NCI-H187 (cell line): ENCODE measurements around the gene SENP7.
"Not testable (repeated sequence)": the region's sequence is repeated elsewhere in the genome, so short reads cannot be mapped to it uniquely, and the experiment has no call there.

ENCODE experiments used
- DNase-seq, 2 experiments: peaks; one replicate each; lab custom pipeline; 2025; lab: John Stamatoyannopoulos, UW

Gene SENP7

DNA sequence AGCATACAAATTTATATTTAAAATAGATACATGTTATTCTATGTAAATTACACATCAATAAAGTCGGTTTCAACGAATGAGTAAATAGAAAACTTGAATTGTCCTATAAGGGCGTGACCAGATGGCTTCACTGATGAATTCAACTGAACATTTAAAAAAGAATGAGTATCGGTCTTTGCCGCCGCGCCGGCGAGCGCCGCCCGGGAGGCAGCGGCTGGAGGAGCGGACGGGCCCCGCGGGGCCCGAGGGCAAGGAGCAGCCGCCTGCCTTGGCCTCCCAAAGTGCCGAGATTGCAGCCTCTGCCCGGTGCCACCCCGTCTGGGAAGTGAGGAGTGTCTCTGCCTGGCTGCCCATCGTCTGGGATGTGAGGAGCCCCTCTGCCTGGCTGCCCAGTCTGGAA lies 74.4 kb downstream of the SENP7 start:
- DNase-seq: not testable (repeated sequence)

DNA sequence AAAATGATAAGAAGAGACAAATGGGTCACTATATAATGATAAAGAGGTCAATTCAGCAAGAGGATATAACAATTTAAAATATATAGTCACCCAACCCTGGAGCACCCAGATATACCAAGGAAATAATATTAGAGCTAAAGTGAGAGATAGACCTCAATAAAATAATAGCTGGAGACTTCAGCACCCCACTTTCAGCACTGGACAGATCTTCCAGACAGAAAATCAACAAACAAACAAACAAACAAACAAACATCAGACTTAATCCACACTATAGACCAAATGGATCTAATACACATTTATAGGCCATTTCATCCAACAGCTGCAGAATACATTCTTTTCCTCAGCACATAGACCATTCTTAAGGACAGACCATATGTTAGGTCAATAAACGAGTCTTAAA lies 79.4 kb downstream of the SENP7 start:
- DNase-seq: no peak

DNA sequence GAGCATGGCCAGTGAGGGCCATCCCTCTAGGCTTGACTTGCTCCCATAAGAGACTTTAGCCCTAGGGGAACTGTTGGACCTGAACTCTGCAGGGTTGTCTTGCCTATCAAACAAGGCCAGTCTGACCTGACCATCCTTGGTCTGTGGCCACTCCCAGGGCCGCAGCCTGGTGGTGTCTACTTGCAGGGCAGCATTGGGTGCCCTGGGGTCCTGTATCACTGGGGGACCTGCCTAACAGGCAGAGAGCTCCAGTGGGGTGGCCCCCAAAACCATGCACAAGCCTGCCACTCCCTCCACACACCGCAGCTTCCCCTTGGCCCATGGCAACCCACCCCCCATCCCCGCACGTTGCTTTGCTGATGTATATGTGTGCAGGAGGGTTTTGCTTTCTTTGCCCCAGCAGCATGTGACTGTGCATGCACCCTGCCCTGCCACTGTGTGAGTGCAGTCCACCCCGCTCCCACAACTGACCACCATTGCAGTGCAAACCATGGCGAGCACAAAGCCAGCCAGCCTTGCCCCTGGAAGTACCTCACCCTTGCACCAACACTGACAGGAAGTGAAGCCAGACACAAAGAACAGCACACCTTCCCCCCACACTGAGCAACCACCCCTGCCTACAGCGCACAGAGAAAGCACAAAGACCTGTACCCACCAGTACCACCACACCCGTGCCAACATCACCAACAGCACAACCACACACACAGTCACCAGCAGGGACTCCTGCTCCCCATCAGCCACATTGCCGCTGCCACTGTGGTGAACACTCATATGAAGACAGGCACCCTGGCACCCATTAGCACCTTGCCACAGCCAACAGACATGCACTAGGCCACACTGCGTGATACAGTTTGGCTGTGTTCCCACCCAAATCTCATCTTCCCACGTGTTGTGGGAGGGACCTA lies 88.8 kb downstream of the SENP7 start:
- no peak for DNase-seq

DNA sequence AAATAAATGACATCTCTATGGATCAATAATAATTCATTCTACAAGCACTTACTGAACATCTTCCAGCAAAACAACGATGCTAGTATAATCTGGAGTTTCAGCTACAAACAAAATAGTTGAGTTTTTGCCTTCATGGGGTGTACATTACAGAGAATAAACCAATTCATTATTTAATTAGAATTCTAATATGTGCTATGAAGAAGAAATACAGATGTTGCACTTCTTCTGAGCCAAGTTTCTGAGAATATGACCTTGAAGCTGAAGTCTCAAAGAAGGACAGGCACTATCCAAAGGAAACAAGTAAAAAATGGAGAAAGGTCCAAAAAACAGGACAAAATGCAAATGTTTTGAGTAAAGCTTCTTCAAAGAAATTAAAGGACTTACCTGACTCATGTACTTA lies 94.2 kb downstream of the SENP7 start:
- no peak for DNase-seq

DNA sequence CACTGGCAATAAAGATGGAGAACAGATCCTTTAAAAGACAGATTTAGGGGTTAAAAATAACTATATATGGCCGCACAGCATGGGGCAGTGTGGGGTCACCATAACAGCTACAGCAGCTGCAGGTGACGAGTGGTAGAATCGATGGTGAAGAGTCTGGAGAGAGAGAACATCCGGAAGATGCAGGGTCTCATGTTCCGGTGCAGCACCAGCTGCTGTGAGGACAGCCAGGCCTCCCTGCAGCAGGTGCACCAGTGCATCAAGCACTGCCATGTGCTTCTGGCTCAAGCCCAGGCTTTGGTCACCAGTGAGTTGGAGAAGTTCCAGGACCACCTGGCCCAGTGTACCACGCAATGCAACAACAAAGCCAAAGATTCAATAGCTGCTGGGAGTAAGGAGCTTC lies 98.9 kb downstream of the SENP7 start:
- no peak for DNase-seq

DNA sequence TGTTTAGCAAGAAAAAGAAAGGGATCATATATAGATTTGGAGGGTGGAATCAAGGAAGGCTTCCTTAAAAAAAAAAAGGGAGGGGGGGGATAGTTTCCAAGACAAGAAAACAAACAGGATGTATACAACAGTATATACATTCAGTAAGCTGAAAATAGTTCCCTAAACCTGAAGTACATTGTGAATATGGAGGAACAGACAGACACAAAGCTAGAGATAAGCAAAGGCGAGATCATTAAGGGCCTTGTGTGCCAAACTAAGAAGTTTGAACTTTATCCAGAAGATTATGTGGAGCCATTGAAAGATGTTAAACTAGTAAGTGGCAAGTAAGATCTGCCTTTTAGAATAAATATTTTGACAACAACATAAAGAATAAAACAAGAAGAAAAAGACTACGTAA lies 99.4 kb downstream of the SENP7 start:
- no peak for DNase-seq

DNA sequence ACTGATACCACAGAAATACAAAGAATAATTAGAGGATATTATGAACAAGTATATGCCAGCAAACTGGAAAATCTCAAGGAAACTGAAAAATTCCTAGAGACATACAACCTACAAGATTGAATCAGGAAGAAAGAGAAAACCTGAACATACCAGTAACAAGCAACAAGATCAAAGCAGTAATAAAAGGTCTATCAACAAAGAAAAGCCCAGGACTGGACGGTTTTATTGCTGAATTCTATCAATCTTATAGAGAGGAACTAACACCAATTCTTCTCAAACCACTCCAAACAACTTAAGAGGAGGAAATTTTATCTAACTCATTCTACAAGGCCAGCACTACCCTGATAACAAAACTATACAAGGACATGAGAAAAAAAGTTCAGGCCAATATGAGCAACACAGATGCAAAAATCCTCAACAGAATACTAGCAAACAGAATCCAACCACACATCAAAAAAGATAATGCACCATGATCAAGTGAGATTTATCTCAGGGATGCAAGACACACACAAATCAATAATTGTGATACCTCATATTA lies 121.5 kb downstream of the SENP7 start:
- no peak for DNase-seq

DNA sequence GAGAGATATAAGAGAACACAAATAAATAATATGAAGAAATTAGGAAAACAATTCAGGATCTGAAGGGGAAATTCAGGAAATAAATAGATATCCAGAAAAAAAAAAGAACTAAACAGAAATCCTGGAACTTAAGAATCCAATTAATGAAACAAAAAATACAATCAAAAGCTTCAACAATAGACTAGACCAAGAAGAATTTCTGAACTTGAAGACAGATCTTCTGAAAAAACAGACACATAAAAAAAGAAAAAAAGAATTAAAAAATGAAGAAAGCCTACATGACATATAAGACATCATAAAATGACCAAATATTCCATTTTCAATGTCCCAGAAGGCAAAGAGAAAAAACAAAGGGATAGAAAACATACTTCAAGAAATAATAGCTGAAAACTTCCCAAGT lies 124.3 kb downstream of the SENP7 start:
- no peak for DNase-seq

DNA sequence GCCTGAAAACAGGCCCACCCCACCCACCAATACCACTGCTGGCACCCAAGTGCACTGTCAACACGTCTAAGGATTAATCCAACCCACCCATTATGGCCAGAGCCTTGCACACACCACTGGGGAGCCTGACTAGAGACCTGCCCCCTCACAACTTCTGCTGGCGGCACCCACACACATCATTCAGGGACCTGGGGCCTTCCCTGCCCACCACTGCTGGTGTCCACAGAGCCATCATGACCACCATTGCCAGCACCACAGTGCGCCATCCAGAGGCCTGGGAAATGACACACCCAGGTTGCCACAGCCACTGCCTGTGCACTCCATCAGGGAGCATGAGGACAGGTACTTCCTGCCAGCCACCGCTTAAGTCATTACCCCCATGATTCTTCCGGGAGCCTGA lies 125.7 kb downstream of the SENP7 start:
- no peak for DNase-seq

DNA sequence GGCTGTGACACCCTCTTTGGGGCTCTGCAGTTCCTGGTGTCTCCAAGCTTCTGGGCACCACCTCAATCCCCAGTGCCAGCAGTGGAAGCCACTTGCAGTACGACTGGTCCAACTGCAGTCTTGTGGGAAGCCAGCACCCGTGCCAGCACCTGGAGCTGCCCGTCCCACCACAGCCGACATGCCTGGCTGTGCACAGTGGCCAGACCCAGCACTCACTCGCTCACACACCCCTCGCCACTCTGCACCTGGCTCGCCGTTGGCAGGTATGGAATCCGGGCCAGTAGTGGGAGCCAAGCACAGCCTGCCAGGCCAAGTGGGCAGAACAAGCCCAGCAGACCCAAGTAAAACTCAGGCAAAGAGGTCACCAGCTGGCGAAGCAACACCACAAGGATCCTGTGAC lies 128.6 kb downstream of the SENP7 start:
- no peak for DNase-seq

DNA sequence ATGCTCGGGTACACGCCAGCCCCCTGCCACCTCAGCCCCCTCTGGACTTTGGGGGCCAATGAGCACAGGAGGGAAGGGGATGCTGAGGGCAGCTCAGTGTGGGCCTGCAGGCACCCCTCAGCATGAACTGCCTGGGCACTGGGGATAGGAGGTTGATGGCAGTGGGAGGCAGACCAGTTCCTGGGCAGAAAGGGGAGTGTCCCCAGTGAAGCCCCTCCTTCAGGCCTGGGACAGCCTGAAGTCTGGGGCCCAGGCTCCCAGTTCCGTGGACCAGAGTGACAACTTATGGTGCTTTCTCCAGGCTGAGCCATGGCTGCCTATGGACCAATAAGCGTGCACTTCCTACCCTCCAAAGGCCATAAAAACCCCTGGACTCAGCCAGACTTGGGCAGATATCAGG lies 129.4 kb downstream of the SENP7 start:
- DNase-seq: no peak

DNA sequence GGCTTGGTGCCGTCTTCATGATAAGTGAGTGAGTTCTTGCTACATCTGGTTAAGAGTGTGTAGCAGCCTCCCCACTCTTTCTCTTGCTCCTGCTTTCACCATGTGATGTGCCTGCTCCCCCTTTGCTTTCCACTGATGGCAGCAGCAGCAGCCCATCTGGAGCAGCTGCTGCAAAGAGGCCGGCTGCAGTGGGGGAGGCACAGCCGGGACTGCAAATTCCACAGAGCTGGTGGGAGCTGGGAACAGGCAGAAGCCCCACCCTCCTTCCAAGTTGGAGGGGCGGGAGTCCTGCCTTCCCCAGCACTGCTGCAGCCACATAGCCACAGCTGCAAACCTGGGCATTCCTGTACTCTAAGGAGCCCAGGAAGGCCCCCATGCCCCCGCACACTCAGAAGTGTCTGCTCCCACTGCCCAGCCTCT lies 129.8 kb downstream of the SENP7 start:
- DNase-seq: no peak

DNA sequence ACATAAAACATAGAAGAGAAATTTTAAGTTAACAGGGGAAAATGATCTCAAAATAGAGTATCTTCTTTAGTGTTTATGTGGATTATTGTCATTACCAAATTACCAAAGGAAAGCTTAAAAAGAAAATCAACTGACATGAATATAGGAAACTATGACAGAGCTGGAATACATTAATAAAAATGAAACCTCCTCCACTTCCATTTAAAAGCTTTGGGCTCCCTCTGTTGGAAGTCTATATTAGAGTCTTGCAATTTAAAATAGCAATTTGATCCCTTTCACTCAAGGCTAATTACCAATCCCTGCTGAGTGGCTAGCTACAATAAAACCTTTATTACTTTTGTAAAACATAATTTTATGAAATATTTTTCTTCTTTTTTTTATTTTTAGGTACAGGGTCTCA lies 131.2 kb downstream of the SENP7 start:
- no peak for DNase-seq

DNA sequence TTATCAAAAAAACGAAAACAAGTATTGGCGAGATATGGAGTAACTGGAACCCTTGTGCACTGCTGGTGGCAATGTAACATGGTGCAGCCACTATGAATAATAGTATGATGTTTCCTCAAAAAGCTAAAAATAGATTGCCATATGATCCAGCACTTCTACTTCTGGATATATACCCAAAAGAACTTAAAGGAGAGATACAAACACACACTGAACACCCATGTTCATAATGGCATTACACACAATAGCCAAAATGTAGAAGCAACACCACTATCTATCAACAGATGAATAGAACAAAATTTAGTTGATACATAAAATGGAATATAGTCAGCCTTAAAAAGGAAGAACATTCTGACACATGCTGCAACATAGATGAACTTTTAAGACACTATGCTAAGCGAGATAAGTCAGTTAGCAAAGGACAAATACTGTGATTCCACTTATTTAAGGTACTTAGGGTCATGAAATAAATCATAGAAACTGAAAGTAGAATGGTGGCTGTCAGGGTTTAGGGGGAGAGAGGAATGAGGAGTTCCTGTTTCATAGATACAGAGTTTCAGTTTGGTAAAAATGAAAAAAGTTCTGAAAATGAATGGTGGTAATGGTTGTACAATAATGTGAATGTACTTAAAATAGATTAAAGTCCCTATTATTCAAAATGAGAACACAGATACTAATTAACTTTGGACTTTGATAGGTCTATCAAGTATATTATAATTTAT lies 133.2 kb downstream of the SENP7 start:
- no peak for DNase-seq

DNA sequence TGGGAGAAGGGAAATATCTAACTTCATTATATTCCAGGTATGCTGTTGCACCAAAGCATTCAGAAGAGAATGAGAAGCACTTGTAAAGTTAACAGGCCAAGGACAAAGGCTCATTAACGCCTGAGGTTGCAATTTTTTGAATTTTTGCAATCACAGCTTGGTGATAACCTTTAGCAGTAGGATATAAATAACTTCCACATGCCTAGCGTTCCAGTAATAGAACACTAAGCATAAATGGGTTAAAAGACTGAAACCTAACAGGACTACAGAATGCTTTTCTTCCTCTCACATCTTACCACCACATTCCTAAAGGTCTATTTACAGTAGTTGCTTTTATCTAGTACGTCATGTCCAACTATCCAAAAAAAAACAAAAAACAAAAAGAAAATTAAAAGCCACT lies 135.2 kb downstream of the SENP7 start:
- no peak for DNase-seq

DNA sequence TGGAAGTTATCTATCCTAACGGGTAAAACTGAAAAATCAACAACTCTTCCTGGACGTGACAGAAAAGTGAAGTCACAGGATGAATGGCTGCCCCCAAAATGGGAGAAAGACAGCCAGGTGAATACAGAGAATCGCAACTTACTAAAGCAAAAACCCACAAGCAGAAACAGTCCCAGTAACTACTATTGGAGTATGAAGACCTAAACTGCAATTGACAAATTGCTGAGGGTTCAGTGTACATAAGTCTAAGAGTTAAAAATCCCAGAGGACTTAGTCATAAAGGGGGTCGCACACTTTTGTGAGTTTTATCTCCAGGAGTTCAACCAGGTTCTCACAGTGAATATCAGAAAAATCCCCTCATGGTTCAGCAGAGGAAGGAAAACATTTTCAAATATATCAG lies 135.8 kb downstream of the SENP7 start:
- no peak for DNase-seq

DNA sequence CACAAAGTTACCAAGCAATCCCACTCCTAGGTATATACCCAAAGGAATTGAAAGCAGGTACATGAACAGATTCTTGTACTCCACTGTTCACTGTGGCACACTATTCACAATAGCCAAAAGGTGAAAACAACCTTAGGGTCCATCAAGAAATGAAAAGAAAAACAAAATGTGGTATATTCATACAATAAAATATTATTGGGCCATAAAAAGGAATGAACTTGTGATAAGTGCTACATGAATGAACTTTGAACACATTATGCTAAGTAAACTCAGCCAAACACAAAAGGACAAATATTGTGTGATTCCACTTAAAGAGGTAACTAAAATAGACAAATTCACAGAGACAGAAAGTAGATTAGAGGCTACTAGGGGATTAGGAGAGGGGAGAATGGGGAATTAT lies 137.4 kb downstream of the SENP7 start:
- DNase-seq: no peak

DNA sequence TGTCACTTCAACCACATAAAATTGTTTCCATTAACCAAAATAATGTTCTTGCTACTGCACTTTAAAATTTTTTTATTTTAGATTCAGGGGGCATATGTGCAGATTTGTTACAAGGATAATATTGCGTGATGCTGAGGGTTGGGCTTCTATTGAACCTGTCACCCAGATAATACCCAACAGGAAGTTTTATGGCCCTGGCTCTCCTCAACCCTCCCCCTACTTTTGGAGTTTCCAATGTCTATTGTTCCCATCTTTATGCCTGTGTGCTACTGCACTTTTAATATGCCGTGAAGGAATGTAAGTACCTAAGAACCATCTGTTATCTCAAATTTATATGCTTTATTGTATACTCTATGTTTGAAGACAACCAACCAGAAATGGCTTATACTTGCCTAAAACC lies 150.6 kb downstream of the SENP7 start:
- DNase-seq: no peak

DNA sequence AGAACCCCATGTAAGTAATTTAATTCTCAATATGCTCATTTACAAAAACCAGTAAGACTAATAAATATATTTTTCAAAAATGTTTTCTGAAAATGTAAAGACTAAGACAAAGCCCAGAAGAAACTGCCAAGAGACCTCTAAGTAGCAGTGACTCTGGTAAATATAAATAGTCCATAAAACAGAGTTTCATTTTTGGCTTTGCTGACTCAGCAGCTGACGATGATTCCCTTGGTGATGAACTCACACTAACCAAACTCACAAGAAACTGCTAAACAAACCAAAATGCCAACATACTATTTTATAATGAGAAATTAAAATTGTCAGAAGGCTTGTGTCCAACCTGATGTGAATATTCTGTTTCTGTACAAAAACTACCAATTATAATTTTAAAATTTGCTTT lies 161.2 kb downstream of the SENP7 start:
- no peak for DNase-seq

DNA sequence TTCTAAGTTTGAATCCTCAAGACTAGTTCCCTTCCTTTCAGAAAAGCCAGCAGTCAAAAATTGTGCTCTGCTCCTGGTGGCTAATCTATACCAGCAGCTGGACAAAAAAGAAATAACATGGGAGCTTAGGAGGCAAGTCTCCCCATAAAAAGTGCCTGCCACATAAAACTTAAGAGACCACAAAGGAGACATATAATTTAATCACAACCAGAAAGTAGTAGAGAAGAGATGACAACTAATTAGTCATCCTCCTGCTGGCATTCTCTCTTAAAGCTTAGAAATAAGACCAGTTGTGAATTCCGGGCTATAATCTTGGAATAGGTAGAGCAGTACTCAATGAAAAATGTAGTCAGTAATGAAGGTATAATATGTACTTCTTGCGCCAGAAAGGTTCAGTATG lies 172.4 kb downstream of the SENP7 start:
- DNase-seq: no peak

DNA sequence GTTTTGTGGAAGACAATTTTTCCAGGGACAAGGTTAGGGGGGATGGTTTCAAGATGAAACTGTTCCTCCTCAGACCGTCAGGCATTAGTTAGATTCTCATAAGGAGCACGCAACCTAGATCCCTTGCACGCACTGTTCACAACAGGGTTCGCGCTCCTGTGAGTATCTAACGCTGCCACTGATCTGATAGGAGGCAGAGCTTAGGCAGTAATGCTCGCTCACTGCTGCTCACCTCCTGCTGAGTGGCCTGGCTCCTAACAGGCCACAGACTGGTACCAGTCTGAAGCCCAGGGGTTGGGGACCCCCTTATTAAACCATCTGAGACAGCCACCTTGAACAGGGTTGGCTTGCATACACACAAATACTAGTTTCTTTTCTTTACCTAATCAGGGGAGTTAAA lies 179.1 kb downstream of the SENP7 start:
- DNase-seq: no peak

DNA sequence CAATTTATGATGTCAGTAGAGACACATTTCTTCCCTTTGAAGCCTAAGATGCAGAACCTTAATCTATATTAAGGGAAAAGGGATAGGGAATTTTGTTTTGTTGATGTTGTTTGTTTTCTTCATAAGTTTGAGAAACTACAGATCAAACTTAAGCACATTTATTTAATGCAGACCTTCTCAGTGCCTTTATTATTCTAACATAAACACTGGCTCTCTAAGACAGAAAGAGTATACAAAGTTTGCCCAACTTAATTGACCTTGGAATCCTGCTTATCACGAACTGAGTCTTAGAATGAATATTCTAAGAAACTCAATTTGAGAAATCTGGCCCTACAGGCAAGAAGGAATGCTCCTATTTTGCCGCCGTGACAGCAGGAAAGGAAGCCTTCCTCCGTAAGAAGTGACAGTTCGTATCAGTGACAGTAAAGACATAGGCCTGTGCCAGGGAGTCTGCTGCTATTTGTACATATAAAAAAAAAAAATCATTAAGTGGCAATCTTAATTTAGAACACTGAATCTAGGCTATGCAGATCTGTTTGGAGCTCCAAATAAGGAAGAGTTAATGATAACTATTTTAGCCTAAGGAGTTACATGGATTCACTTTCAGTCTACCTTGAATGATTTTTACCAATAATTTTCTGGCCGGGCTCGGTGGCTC lies 183.9 kb downstream of the SENP7 start:
- DNase-seq: no peak
